IPS-NIHi11 (cell line): ENCODE measurements around the gene EDDM13.
"Not testable (repeated sequence)": the region's sequence is repeated elsewhere in the genome, so short reads cannot be mapped to it uniquely, and the experiment has no call there.

Experiments
- DNase-seq: peaks from one replicate; pipeline ENCODE4 v3.0.0; 2012; ENCODE audit warnings: mixed read lengths, low spot score

Gene EDDM13

DNA sequence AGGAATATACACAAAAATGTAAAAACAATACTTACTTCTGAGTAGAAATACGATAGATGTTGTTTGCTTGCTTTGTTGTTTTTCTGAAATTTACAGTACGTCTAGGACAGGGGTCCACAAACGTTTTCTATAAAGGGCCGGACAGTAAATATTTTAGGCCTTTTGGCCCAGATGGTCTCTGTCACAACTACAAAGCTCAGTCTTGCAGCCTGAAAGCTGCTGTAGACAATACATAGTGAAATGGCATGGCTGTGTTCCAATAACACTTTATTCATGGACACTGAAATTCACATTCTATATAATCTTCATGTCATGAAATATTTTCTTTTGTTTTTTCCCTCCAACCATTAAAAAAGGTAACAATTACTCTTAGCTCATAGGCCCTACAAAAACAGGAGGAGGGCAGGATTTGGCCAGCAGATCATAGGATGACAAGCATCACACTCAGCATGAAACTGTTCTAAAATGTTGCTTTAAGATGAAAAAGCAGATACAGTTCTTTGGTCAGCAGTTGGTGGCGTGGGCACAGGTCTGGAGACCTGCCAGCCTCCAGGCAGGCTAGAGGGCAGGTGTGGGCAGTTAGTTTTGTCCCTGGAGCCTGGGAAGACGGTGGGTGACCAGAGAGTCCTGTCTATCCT, at the start of gene EDDM13:
EDDM13 (plus strand) TSS at position 588 of the 638 bp plus-strand sequence. CDS start 87 bp downstream, outside the sequence.
- no peak for DNase-seq

GRCh38 chr19:56222901-56223300, 49.6 kb upstream of the EDDM13 start:
- DNase-seq = peak; percentile 50

DNA sequence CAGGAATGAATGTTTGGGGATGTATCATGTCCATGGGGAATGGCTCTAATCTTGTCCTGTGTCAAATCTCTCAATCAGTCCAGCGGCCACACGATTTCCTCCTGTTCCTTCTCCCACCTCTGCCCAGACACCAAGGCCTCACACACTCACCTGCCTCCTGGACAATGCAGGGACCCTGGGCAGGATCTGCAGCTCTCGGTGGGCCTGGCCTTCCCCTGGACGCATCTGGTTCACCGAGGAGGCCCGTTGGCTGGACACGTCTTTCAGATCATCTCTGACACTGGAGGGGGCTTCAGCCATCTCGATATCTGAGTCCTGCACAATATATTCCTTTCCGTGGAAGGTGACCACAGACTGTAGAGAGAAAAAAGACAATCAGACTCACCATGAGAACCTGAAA, 49.1 kb upstream of the EDDM13 start:
- DNase-seq = no peak

GRCh38 chr19:56245121-56245740, 27.3 kb upstream of the EDDM13 start:
- no peak for DNase-seq

DNA sequence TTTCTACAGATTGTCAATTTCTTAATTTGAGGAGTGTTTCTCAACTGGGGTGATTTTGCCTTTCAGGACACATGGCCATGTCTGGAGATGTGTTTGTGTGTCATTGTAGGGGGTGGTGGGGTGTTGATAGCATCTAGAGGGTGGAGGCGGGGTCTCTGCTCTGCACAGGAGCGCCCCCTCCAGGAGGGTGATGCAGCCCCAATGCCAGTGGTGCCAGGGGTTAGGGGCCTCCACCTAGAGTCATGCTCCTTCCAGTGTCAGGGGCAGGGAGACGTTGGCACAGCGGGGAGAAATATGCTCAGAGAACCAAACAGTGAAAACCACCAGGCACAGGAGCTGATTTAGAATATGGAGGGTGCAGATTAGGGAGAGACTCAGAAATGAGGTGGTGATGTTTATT, 26.8 kb upstream of the EDDM13 start:
- not testable (repeated sequence) for DNase-seq

- not testable (repeated sequence) for DNase-seq
Observed at GRCh38 chr19:56248736-56249338, 23.7 kb upstream of the EDDM13 start.

GRCh38 chr19:56252699-56253422, 19.7 kb upstream of the EDDM13 start:
- peak; percentile 86 for DNase-seq

DNA sequence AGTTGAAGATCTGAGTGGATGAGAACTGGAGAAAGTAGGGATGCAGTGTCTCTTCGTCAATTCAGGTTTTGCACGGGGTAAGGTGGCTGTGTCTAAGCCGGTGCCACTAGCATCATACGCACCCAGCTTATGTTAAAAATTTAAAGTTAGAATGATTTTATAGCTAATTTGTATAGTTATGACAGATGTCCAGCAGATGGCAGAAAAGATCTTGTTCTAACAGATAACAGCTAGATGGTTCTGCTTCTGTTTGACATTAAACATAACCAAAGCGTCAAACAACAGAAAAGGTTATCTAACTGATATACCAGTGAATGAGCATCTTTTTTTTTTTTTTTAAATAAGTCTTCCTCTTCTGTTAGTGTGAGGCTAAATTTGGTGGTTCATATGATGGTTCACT, 18.8 kb upstream of the EDDM13 start:
- DNase-seq = no peak

- DNase-seq = no peak
Observed at GRCh38 chr19:56258272-56258671, 14.3 kb upstream of the EDDM13 start.

GRCh38 chr19:56261145-56261544, 11.4 kb upstream of the EDDM13 start:
- no peak for DNase-seq

- DNase-seq = not testable (repeated sequence)
Observed at GRCh38 chr19:56261932-56262331, 10.6 kb upstream of the EDDM13 start.

GRCh38 chr19:56263319-56263718, 9.2 kb upstream of the EDDM13 start:
- no peak for DNase-seq

DNA sequence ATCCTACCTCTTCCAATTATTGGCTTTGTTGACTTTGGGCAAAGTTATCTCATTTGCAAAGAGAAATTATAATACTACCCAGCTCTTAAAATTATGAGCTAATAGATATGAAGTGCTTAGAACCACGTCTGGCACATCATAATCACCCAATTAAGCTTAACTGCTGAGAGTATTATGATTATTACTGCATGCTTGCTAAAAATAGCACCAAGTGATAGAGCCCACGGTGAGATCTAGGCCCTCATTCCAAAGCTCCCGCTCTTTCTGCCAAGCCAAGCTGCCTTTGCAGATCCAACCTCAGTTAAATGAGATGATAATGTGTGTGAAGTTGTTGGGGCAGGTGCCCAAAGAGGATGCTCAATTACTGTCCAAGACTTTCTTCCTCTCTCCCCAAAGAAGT, 6.5 kb upstream of the EDDM13 start:
- DNase-seq = no peak

- no peak for DNase-seq
Observed at GRCh38 chr19:56269348-56269747, 3.2 kb upstream of the EDDM13 start.

DNA sequence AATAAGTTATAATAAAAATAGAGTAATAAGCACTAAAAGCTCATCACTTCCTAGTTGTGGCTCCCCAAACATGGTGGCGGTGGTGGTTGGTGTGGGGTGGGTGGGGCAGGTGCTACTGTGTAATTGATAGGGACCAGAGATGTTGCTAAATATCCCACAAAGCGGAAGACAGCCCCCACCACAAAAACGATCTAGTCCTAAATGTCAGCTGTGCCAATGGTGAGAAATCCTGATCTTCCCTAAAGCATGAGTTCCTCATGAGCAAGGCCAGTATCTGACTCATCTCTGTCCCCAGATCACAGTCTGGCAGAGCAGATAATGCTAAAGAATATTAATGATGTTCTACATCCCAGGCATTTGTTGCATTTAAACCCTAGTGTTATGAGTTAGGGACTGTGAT, 1.9 kb upstream of the EDDM13 start:
- no peak for DNase-seq

DNA sequence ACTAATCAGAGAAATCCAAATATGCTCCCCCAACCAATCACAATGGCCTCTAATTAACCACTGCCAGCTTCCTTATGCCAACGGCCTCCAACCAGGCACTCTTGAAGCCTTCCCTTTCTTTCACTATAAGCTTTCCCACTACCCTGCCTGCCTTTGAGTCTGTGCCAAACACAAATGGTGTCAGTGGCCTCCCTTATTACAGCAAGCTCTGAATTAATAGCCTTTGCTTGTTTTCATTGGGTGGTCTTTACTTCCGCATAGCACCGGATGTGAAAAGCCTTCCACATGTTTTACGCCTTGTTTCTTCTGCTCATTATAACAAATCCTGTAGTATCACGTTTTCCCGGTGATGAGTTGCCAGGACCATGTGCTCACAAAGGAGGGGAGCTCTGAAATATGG, 1.4 kb upstream of the EDDM13 start:
- no peak for DNase-seq

DNA sequence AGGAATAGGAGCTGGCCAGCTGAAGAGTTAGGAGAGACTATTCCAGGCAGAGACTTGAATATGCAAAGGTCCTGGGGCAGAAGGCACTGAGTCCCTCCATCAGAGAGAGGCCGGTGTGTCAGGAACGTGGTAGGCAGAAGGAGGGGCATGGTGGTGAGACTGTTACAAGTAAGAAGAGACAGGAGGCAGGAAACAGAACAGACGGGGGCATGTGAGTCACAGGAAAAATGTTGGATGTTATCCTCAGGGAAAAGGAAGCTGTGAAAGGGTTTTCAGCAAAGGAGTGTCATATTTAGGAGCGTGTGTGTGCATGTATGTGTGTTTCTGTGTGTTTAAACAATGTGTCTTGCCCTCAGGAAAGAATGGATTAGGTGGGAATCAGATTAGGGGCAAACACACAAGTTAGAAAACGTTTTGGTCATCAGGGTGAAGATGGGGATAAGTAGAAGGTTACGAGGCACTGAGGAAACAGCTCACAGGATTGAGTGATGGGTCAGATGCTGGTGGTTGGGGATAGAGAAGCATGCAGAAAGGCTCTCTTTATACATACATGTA, 1.1 kb downstream of the EDDM13 start:
- DNase-seq = no peak

DNA sequence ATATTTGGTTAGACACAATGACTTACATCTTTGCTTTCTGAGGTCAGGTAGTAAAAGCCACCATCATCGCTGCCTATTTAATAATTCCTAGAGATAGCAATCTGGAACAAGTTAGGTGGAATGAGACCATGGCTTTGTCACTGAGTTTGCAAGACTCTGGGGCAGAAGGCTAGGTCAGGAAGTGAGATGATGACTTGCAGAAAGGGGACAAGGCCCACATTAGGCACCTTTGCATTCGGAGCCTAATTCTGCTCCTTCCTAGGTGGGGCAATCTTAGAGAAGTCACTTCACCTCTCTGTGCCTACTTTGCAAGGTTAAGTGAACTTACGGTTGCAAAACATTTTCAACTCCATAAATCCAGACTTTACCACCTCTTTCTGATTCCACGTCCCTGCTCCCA, 10.3 kb downstream of the EDDM13 start:
- no peak for DNase-seq

DNA sequence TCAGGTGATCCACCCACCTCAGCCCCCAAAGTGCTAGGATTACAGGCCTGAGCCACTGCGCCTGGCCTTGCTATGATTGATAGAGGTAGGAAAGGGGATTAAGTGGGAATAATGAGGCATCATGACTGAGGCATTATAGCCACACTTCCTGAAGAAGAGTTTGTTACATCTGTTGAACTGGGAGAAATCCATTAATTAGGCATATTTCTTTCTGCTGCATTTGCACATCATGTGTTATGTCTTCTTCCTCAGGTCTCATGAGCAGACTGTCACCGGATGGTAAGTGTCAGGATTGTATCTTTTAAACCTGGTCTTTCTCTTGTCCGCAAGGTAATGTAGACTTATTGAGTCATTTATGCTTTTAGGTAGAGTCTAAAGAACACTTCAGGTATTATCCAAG, 12.2 kb downstream of the EDDM13 start:
- no peak for DNase-seq

- no peak for DNase-seq
Observed at GRCh38 chr19:56290104-56290503, 17.6 kb downstream of the EDDM13 start.

GRCh38 chr19:56291867-56292266, 19.3 kb downstream of the EDDM13 start:
- no peak for DNase-seq

DNA sequence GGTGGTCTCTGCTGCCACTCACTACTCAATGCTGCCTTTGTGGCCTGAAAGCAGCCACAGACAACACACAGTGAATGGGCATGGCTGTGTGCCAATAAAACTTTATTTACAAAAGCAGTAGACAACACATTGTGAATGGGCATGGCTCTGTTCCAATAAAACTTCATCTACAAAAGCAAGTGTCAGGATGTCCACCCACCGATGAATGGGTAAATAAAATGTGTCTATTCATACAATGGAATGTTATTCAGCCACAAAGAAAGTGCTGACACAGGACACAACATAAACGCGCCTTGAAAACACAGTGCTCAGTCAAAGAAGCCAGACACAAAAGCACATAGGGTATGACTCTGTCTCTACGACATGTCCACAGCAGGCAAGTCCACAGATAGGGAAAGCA, 22.0 kb downstream of the EDDM13 start:
- no peak for DNase-seq
